ENCODE results near the gene ELMO1. TPM values are rescaled to one million over a fixed set of nuclear protein-coding genes. Genes with fewer than 3 reads are reported as not detected.

ELMO1 gene
- total RNA-seq: 0.43 and 3.3 TPM in 2 replicates

GRCh38 chr7:37448636-37449361 is at the start of gene ELMO1:
Gene ELMO1 (minus strand): TSS chr7:37448864. CDS start chr7:37342690, 106,174 bp downstream.

Other genes starting within 250 kb of the ELMO1 start
- gene GPR141, start 234.9 kb upstream of the ELMO1 start, total RNA-seq: not detected in 2 replicates